Lung (tissue), 12 donors: ENCODE measurements around the gene PTPA. TPM values are rescaled to one million over a fixed set of nuclear protein-coding genes. Genes with fewer than 3 reads are reported as not detected.
A peak's percentile ranks its signal among the peaks of the same experiment; 100 is the strongest.

ENCODE experiments used
- ATAC-seq: fragments of 200-7000 bp; cut with Tn5 transposase; one replicate; pipeline ENCODE4 v1.9.1; 2020; ENCODE audit warnings: moderate number of reproducible peaks; ENCODE audit not compliant: insufficient read depth, low FRiP score
- DNase-seq, 3 donors: peaks; one replicate each; pipeline ENCODE4 v3.0.0-alpha.2; 2013 to 2017
- H3K27ac ChIP-seq, 2 donors: one replicate each; pipeline ENCODE4 v1.5.1; 2013; ENCODE audit warnings: mild to moderate bottlenecking in 2 of 2, moderate library complexity in 2 of 2, control low read depth in 1 of 2, inconsistent platforms in 1 of 2, low read depth in 1 of 2, low read length in 1 of 2
- H3K27me3 ChIP-seq, 3 donors: one replicate each; pipeline ENCODE4 v1.5.1; 2013; ENCODE audit warnings: low read length in 2 of 3; ENCODE audit not compliant: control insufficient read depth in 3 of 3, insufficient read depth in 3 of 3
- H3K36me3 ChIP-seq, 4 donors: one replicate each; pipeline ENCODE4 v1.5.1; 2013; ENCODE audit warnings: low read length in 4 of 4, mild to moderate bottlenecking in 1 of 4, moderate library complexity in 1 of 4; ENCODE audit not compliant: control insufficient read depth in 4 of 4, insufficient read depth in 4 of 4
- H3K4me1 ChIP-seq, 5 donors: one replicate each; pipeline ENCODE4 v1.5.1; 2013; ENCODE audit warnings: low read length in 5 of 5, mild to moderate bottlenecking in 2 of 5, moderate library complexity in 1 of 5; ENCODE audit not compliant: control insufficient read depth in 5 of 5, insufficient read depth in 5 of 5
- H3K4me3 ChIP-seq: one replicate; pipeline ENCODE4 v1.5.1; 2013; ENCODE audit warnings: mild to moderate bottlenecking, control low read depth, moderate library complexity
- H3K9ac ChIP-seq, 2 donors: one replicate each; pipeline ENCODE4 v1.5.1; 2013; ENCODE audit warnings: low read length in 2 of 2, control low read depth in 1 of 2; ENCODE audit not compliant: insufficient read depth in 1 of 2
- H3K9me3 ChIP-seq, 4 donors: one replicate each; pipeline ENCODE4 v1.5.1; 2013; ENCODE audit warnings: low read length in 3 of 4, mild to moderate bottlenecking in 1 of 4, moderate library complexity in 1 of 4; ENCODE audit not compliant: control insufficient read depth in 4 of 4, insufficient read depth in 3 of 4
- WGBS, 2 donors: extraction: QIAGEN DNeasy Blood & Tissue Kit; methylation state at CpG; one replicate each; pipeline ENCODE4 v1.1.7; 2013; 5-methylcytosine and 5-hydroxymethylcytosine counted together
- polyA plus RNA-seq, 2 donors: library from polyadenylated mRNA; stranded (reverse); fragments of 200-250 nt; gene quantifications; one replicate each; pipeline ENCODE4 v1.2.1, GENCODE V29; 2013
- total RNA-seq, 2 donors: library from RNA; depleted of rRNA in 1 of 2; stranded (reverse); fragments of >200 nt in 1 of 2; gene quantifications; one replicate each; pipeline ENCODE4 v1.2.1, GENCODE V29; 2014 to 2021
- TF ChIP-seq, protein P1 (sequence below): IDR thresholded peaks from 2 replicates; pipeline ENCODE4 v1.5.1; 2012; ENCODE audit warnings: mild to moderate bottlenecking; ENCODE audit errors: control extremely low read depth, extremely low read depth
- donor health status: control.
- donor health status: control.
- donor health status: Bipolar disorder and iron deficiency.
- donor health status: healthy.
- donor health status: DM: yes; HTN: yes; CAD: no.

Gene PTPA
- total and polyA plus RNA-seq, 4 donors = 62.5 to 145 (median 116) TPM

DNA sequence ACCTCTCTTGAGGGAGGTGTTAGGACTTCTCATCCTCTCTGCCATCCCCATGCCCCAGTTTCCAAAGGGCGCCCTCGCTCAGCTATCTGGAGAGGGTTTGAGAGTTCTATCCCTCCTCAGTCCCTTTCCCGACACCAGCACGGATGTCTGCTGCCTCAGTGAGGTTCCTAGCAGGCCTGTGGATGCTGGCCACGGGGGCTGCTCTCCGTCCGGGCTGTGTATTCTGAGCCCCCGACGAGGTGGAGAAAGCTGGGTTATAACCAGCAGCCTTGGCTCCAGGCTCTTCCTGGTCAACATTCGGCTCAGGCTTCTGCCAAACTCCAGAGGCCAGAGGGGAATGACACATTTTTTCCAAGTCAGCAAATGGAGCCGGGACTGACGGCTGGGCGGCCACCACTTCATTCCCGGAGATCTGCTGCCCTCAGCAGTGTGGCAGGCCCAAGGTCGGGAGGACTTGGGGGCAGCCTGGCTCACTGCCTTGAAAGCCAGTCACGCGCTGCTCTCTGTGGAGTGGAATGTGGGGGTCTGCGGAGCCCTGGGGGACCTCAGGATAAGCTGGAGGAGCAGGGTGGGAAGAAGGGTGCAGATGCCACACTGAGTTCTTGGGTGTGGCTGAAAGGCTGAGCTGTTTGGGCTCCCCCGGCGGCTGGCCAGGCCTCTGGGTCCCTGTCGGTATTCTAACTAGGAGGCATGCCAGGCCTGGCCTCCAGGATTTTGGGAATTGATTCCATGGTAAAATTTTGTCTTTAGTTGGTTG lies 27.4 kb downstream of the PTPA start:
- Histone ChIP-seq H3K4me1 (peaks cover 7 to 54% (median 23%) of the 10 kb centered on the region in 5 donors), H3K27ac (peak overlapping the region; percentile 100), H3K9ac (peak overlapping the region in 1 of 2 donors; percentile 15), H3K9me3 (no peaks in the 10 kb centered on the region), H3K36me3 (peaks cover 9 to 29% (median 18%) of the 10 kb centered on the region in 4 donors), H3K27me3 (no peaks in the 10 kb centered on the region), H3K4me3 (no peak overlapping the region)
- ATAC-seq = no peak
- TF ChIP-seq, protein P1, sequence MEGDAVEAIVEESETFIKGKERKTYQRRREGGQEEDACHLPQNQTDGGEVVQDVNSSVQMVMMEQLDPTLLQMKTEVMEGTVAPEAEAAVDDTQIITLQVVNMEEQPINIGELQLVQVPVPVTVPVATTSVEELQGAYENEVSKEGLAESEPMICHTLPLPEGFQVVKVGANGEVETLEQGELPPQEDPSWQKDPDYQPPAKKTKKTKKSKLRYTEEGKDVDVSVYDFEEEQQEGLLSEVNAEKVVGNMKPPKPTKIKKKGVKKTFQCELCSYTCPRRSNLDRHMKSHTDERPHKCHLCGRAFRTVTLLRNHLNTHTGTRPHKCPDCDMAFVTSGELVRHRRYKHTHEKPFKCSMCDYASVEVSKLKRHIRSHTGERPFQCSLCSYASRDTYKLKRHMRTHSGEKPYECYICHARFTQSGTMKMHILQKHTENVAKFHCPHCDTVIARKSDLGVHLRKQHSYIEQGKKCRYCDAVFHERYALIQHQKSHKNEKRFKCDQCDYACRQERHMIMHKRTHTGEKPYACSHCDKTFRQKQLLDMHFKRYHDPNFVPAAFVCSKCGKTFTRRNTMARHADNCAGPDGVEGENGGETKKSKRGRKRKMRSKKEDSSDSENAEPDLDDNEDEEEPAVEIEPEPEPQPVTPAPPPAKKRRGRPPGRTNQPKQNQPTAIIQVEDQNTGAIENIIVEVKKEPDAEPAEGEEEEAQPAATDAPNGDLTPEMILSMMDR = no peak
- peak; percentile 25 to 68 (median 64) for DNase-seq
- 53 to 75% methylated on average over 21 of the region's 21 CpGs for WGBS, 2 donors

GRCh38 chr9:129139233-129139992 lies 28.2 kb downstream of the PTPA start:
- Histone ChIP-seq H3K27me3 (no peaks in the 10 kb centered on the region), H3K4me1 (peaks cover 7 to 60% (median 28%) of the 10 kb centered on the region in 5 donors), H3K36me3 (peaks cover 9 to 34% (median 20%) of the 10 kb centered on the region in 4 donors), H3K9me3 (no peaks in the 10 kb centered on the region), H3K9ac (peak overlapping the region in 1 of 2 donors; percentile 86), H3K4me3 (peak overlapping the region; percentile 2), H3K27ac (peak overlapping the region; percentile 100)
- ATAC-seq (peak; percentile 73), DNase-seq (peak; percentile 87 to 96 (median 95))
- TF ChIP-seq, protein P1 = peak; percentile 87
- 5 to 12% methylated on average over 13 of the region's 13 CpGs for WGBS, 2 donors

DNA sequence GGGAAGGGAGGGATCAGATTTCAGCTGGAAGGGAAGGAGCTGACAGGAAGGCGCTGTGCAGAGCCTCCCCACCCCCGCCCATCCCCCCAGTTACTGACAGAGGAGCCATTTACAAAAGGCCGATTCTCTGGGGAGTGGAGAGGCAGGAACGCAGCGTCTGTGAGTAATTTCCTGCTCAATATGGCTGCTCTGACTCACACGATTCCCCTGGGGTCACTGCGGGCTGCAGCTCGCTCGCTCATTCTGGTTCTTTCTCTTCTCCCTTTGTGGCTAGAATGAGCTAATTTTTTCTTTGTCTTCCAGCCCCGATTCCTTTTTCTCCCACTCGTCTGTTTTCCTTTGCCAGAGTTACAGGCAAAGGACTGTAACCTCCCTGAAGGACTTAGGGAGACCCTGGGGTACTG lies 28.8 kb downstream of the PTPA start:
- peaks cover 7 to 65% (median 28%) of the 10 kb centered on the region in 5 donors for H3K4me1 ChIP-seq
- peaks cover 9 to 31% (median 20%) of the 10 kb centered on the region in 4 donors for H3K36me3 ChIP-seq
- H3K27me3 ChIP-seq = no peaks in the 10 kb centered on the region
- TF ChIP-seq, protein P1 = no peak
- DNase-seq (peak; percentile 97 to 100 (median 99)), ATAC-seq (peak; percentile 82)
- H3K4me3 ChIP-seq = peak overlapping the region; percentile 54
- H3K9ac ChIP-seq = peak overlapping the region; percentile 86 to 93
- H3K9me3 ChIP-seq = no peaks in the 10 kb centered on the region
- WGBS, 2 donors = 0 to 6% methylated on average over 11 of the region's 11 CpGs
- peak overlapping the region; percentile 100 for H3K27ac ChIP-seq
